IPS-20b (cell line): ENCODE results near the gene TRIM10.

Experiments used
- H3K27ac ChIP-seq: one replicate; pipeline ENCODE4 v1.5.1; 2013; ENCODE audit warnings: low read length
- H3K27me3 ChIP-seq: 2 replicates; pipeline ENCODE4 v1.6.1; 2013; ENCODE audit warnings: mild to moderate bottlenecking, low read length, inconsistent platforms; ENCODE audit not compliant: insufficient read depth
- H3K36me3 ChIP-seq: 2 replicates; pipeline ENCODE4 v1.6.1; 2013; ENCODE audit warnings: low read depth, mild to moderate bottlenecking, inconsistent platforms, low read length, moderate library complexity; ENCODE audit not compliant: insufficient read depth
- H3K4me1 ChIP-seq: 2 replicates; pipeline ENCODE4 v1.6.1; 2013; ENCODE audit warnings: mild to moderate bottlenecking, control low read depth, inconsistent platforms, low read length, moderate library complexity; ENCODE audit not compliant: insufficient read depth
- H3K4me3 ChIP-seq: 2 replicates; pipeline ENCODE4 v1.5.1; 2013; ENCODE audit warnings: mild to moderate bottlenecking, low read length, inconsistent platforms
- H3K9ac ChIP-seq: 2 replicates; pipeline ENCODE4 v1.6.1; 2013; ENCODE audit warnings: low read depth, mild to moderate bottlenecking, inconsistent platforms, low read length, moderate library complexity
- H3K9me3 ChIP-seq: 2 replicates; pipeline ENCODE4 v1.6.1; 2013; ENCODE audit warnings: mild to moderate bottlenecking, low read depth, low read length, inconsistent platforms; ENCODE audit not compliant: insufficient read depth

The TRIM10 gene

GRCh38 chr6:30194797-30195690 lies 34.0 kb upstream of the TRIM10 start:
- no peak overlapping the region for H3K4me3 ChIP-seq
- H3K27ac ChIP-seq, result no peak overlapping the region
- no peaks in the 10 kb centered on the region for H3K9me3 ChIP-seq
- peaks cover 78% of the 10 kb centered on the region for H3K36me3 ChIP-seq
- H3K4me1 ChIP-seq, result peaks cover 3% of the 10 kb centered on the region; the same call in 1 of the 2 replicates
- no peak overlapping the region; the same call in 1 of the 2 replicates for H3K9ac ChIP-seq
- H3K27me3 ChIP-seq, result no peaks in the 10 kb centered on the region

- H3K27ac ChIP-seq, result no peak overlapping the region
- H3K4me1 ChIP-seq, result peaks cover 3% of the 10 kb centered on the region; the same call in 1 of the 2 replicates
- peaks cover 76% of the 10 kb centered on the region for H3K36me3 ChIP-seq
- H3K27me3 ChIP-seq, result no peaks in the 10 kb centered on the region
- H3K9ac ChIP-seq, result no peak overlapping the region
- no peaks in the 10 kb centered on the region for H3K9me3 ChIP-seq
- H3K4me3 ChIP-seq, result no peak overlapping the region
These were observed 31.1 kb upstream of the TRIM10 start for GRCh38 chr6:30192076-30192475.

GRCh38 chr6:30188541-30188940 lies 27.5 kb upstream of the TRIM10 start:
- Histone ChIP-seq H3K9ac (no peak overlapping the region), H3K4me1 (no peaks in the 10 kb centered on the region), H3K9me3 (no peaks in the 10 kb centered on the region), H3K4me3 (no peak overlapping the region), H3K36me3 (peaks cover 70% of the 10 kb centered on the region), H3K27ac (no peak overlapping the region), H3K27me3 (no peaks in the 10 kb centered on the region)

GRCh38 chr6:30185846-30186484 lies 25.0 kb upstream of the TRIM10 start:
- Histone ChIP-seq H3K4me1 (no peaks in the 10 kb centered on the region), H3K36me3 (peaks cover 57% of the 10 kb centered on the region), H3K9ac (no peak overlapping the region), H3K9me3 (no peaks in the 10 kb centered on the region; the same call in 1 of the 2 replicates), H3K4me3 (no peak overlapping the region), H3K27ac (no peak overlapping the region), H3K27me3 (no peaks in the 10 kb centered on the region)

- Histone ChIP-seq H3K27me3 (no peaks in the 10 kb centered on the region), H3K27ac (no peak overlapping the region), H3K9me3 (no peaks in the 10 kb centered on the region; the same call in 1 of the 2 replicates), H3K4me1 (no peaks in the 10 kb centered on the region), H3K4me3 (no peak overlapping the region), H3K9ac (no peak overlapping the region), H3K36me3 (peaks cover 42% of the 10 kb centered on the region)
These were observed 23.5 kb upstream of the TRIM10 start for GRCh38 chr6:30184417-30185031.

- Histone ChIP-seq H3K4me1 (no peaks in the 10 kb centered on the region), H3K4me3 (no peak overlapping the region), H3K9ac (no peak overlapping the region)
These were observed 19.1 kb upstream of the TRIM10 start for GRCh38 chr6:30180145-30180544.

GRCh38 chr6:30178837-30179236 lies 17.8 kb upstream of the TRIM10 start:
- H3K36me3 ChIP-seq, result no peaks in the 10 kb centered on the region
- no peak overlapping the region for H3K27ac ChIP-seq
- H3K4me1 ChIP-seq, result no peaks in the 10 kb centered on the region
- H3K4me3 ChIP-seq, result no peak overlapping the region
- no peak overlapping the region for H3K9ac ChIP-seq
- no peaks in the 10 kb centered on the region for H3K27me3 ChIP-seq
- H3K9me3 ChIP-seq, result no peaks in the 10 kb centered on the region; the same call in 1 of the 2 replicates

More at GRCh38 chr6:30180145-30180544, 19.1 kb upstream of the TRIM10 start:
- peaks cover 4% of the 10 kb centered on the region for H3K36me3 ChIP-seq
- no peaks in the 10 kb centered on the region for H3K27me3 ChIP-seq
- H3K9me3 ChIP-seq, result no peaks in the 10 kb centered on the region; the same call in 1 of the 2 replicates
- no peak overlapping the region for H3K27ac ChIP-seq

- H3K4me1 ChIP-seq, result no peaks in the 10 kb centered on the region
- H3K27me3 ChIP-seq, result peaks cover 24% of the 10 kb centered on the region
- no peak overlapping the region for H3K9ac ChIP-seq
- no peak overlapping the region for H3K4me3 ChIP-seq
- no peak overlapping the region for H3K27ac ChIP-seq
- H3K9me3 ChIP-seq, result no peaks in the 10 kb centered on the region
- H3K36me3 ChIP-seq, result no peaks in the 10 kb centered on the region
These were observed 14.8 kb upstream of the TRIM10 start for GRCh38 chr6:30175765-30176164.

GRCh38 chr6:30172681-30173080 lies 11.7 kb upstream of the TRIM10 start:
- no peaks in the 10 kb centered on the region for H3K36me3 ChIP-seq
- H3K9me3 ChIP-seq, result no peaks in the 10 kb centered on the region
- H3K4me3 ChIP-seq, result no peak overlapping the region
- peaks cover 36% of the 10 kb centered on the region for H3K27me3 ChIP-seq
- H3K27ac ChIP-seq, result no peak overlapping the region
- no peaks in the 10 kb centered on the region for H3K4me1 ChIP-seq
- no peak overlapping the region for H3K9ac ChIP-seq

- H3K27me3 ChIP-seq, result peaks cover 44% of the 10 kb centered on the region
- no peaks in the 10 kb centered on the region for H3K36me3 ChIP-seq
- H3K27ac ChIP-seq, result no peak overlapping the region
- H3K9ac ChIP-seq, result no peak overlapping the region
- no peaks in the 10 kb centered on the region for H3K9me3 ChIP-seq
- no peaks in the 10 kb centered on the region for H3K4me1 ChIP-seq
- no peak overlapping the region; the same call in 1 of the 2 replicates for H3K4me3 ChIP-seq
These were observed 10.9 kb upstream of the TRIM10 start for GRCh38 chr6:30171677-30172471.
